Hippocampal formation (tissue), 2 donors: ENCODE results near the gene SERP2.
"Not testable (repeated sequence)": the region's sequence is repeated elsewhere in the genome, so short reads cannot be mapped to it uniquely, and the experiment has no call there.

Source experiments
- DNase-seq, 2 donors: peaks; one replicate each; lab custom pipeline; 2025; lab: John Stamatoyannopoulos, UW

The SERP2 gene

DNA sequence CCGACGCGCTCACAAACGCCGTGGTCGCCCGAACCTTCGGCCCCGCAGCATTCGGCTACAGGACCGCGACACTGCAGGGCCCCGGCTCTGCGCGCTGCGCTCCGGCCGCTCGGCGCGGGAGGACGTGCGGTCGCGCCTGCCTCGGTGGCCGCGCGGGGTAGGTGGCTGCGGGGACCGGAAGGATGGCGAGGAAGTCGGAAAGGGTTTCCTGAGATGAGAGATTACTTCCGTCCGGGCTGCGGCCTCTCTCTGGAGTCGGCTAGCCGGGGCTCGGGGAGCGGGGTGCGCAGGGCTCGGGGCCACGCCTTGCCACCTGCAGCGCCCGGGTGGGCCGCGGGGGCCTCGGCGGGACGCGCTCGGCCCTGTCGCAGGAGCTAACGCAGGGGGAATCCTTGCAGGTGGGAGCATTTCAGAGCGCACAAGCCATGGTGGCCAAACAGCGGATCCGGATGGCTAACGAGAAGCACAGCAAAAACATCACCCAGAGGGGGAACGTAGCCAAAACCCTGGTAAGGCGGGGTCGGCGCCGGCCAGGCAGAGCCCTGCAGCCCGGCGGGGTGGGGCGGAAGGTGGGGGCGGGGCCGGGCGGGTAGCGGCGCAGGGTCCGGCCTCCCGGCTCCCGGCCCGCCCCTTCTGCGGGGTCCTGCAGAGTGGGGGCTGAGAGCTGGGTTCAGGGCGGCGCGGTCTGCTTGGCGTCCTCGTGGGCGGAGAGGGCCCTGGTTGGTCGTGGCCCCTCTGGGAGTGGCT is at the start of gene SERP2:
Gene SERP2, plus strand, starts transcription at position 224 of the 747 bp plus-strand sequence. Its CDS starts 202 bp downstream, at position 426.
- DNase-seq, result peak in 1 of 2 donors; percentile 63

GRCh38 chr13:44326961-44327360 is 46.7 kb upstream of the SERP2 start:
- no peak for DNase-seq

DNA sequence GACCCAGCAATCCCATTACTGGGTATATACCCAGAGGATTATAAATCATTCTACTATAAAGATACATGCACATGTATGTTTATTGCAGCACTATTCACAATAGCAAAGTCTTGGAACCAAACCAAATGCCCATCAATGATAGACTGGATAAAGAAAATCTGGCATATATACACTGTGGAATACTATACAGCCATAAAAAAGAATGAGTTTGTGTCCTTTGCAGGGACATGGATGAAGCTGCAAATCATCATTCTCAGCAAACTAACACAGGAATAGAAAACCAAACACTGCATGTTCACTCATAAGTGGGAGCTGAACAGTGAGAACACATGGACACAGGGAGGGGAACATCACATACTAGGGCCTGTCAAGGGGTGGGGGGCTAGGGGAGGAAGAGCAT is 44.6 kb upstream of the SERP2 start:
- DNase-seq, result not testable (repeated sequence)

DNA sequence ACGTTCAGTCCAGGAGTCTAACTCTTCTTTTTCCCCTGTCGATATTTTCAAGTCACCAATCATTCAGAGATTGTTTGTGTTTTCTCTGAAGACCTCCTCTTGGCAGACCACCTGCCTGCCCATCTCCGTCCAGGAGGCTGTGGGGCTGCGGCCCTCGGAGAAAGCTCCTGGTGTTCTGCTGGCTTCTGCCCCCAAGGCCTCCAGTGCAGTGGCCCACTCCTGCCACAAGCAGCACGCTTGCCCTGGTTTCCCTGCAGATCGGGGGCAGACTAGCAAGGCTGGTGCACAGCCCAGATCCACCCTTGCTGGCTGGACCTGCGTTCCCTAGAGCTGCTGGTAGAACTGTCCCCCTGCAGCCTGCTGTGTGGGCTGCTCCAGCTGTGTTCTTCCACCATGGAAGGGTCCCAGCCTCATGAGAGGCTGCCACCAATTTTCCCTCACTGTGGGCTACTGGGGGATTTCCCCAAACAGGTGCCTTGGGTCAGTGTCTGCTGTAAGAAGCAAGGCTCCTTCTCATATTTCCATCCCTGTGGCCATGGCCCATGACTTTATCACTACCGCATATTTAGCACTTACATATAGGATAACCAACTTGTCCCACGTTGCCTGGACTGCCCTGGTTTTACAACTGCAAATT is 43.6 kb upstream of the SERP2 start:
- DNase-seq, result no peak

DNA sequence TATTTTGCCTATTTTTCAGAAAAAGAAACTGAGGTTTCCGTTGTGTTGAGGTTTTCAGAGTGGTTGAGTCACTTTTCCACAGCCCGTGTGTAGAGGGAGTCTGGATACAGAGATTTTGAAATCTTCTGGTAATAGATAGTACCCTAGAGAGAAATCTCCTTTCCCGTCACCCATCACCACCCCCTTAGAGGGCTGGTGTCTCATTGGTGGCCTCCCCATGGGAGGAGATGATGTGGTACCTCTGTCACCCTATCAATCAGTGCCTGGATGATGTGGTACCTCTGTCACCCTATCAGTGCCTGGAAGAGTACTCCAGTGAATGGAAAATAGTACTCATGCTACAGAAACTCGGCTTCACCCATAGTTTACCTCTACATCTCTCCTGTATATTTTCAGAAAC is 42.2 kb upstream of the SERP2 start:
- no peak for DNase-seq

- DNase-seq, result peak; percentile 13 to 44
Measured at GRCh38 chr13:44331912-44332851, 41.4 kb upstream of the SERP2 start.

DNA sequence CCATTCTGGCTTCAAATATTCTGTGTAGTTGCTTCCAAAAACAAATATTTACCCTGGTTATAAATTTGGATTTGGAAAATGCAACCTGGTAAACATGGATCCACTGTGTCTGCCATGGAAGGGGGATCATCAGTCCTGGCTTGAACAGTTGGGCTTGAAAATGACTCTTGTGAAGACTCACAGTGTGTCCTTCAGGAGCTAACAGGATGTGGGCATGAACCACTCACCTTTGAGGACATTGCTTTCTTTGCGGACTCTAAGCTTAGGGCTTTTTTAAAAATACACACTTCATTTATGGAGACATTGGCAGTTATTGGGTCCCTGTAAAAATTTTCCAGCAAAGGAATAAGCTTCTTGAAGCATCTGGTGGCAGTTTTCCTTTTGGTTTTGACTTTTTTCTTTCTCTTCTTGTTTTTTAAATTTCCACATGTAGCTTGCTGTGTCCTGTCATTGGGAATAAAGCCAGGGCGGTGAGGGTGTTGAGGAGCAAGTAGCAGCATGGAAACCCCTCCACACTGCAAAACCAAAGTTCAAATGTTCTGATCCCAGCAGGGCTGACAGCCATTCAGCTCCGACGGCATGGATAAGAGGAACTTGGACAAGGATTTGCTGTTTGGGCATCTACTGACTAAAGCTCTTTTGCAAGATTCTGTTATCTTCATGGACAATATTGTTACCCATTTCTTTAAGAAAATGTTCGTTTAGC is 39.5 kb upstream of the SERP2 start:
- DNase-seq, result no peak

GRCh38 chr13:44334751-44335150 is 38.9 kb upstream of the SERP2 start:
- DNase-seq, result no peak

GRCh38 chr13:44336934-44337333 is 36.7 kb upstream of the SERP2 start:
- no peak for DNase-seq

DNA sequence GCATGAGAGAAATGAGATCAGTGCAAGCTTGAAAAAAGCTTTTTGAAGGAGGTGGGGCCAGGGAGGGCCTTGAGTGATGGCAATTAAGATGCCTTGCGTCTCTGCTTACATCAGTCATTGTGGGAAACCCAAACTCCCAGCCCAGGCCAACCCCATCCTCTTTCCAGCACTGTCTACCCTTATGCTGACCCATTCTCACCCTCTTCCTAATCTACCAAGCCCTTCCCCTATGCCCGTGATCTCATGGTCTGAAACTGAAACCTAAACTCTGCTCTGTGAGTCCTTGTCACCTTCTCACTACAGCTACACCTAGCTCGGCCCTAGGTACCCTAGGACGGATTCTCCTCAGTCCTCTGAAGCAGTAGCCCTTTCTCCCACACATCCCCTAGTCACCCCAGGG is 36.0 kb upstream of the SERP2 start:
- no peak for DNase-seq

DNA sequence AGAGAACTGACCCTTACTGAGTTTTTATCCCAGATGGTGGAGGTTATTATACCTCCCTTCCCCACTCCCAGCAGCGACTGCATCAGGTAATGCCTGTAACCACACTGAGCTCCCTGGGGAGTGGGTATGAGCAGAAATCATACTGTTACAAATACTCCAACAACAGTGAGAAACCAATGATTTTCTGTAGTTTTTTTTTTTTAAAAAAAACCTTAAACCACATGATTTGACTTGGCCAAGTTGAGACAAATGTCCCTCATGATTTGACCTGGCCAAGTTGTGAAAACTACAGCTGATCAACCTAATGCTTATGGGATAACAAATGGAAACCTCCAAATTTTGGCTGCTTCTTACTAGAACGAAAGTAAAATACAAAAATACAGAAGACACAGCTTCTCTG is 33.1 kb upstream of the SERP2 start:
- no peak for DNase-seq

GRCh38 chr13:44342741-44343140 is 30.9 kb upstream of the SERP2 start:
- DNase-seq, result no peak

- DNase-seq, result no peak
Measured at GRCh38 chr13:44346534-44346933, 27.1 kb upstream of the SERP2 start.

DNA sequence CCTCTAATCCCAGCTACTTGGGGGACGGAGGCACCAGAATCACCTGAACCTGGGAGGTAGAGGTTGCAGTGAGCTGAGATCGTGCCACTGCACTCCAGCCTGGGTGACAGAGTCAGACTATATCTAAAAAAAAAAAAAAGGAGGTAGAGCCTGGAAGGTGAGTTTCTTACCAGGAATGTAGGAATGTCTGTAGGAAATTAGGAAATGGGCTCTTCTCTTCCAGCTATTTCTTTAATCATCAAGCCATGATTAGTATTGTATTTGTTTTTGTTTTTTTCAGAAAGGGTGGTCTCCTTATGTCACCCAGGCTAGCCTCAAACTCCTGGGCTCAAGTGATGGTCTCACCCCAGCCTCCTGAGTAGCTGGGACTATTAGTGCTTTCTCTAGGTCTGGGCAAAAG is 26.3 kb upstream of the SERP2 start:
- DNase-seq, result no peak

GRCh38 chr13:44347949-44348348 is 25.7 kb upstream of the SERP2 start:
- DNase-seq, result no peak

GRCh38 chr13:44350775-44351504 is 22.7 kb upstream of the SERP2 start:
- DNase-seq, result no peak

DNA sequence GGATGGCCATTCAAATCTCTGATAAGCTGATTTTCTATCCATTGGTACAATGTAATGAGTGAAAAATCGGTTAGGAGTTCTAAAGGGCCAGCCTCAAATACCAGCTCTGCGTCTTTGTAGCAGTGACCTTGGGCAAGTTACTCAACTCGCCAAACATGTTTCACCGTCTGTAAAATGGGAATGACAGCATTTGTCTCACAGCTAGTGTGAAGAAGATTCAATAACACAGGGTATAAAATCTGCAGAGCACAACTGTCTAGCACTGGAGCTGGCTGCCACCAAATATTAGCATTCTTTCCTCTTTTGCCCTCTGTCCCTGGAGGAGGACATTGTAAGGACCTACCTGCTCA is 22.1 kb upstream of the SERP2 start:
- DNase-seq, result no peak

DNA sequence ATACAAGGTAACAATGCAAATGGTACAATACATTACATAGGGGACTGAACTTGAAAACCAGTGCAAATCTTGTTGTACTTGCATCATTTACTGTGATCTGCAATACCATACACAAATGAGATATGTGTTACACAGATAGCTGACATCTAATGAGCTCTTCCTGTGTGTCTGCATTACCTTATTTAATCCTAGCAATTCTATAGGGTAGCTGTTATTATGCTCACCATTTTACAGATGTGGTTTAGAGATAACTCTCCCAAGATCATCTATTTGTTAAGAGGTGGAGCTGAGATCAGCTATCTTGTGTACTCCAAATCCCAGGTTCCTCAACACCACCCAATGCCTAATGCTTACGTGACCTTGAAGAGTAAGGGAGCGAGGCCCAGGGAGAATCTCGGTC is 21.4 kb upstream of the SERP2 start:
- no peak for DNase-seq

DNA sequence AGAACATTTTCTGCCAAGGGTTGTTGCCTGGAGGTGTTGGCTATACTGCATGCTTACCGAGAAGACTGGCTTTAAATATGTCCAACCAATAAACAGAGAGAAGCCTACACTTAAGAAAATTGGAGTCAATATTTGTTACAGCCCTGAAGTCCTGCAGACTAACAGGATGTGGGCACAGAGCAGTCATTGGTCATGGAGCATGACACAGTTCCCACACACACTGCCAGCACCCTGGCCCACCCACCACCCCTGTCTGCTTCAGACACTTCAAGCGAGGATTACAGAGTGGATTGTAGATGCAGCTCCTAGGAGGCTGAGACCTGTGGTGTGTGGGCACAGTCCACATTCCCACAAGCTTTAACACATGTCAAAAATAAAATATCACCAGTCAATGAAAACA is 21.0 kb upstream of the SERP2 start:
- no peak for DNase-seq

DNA sequence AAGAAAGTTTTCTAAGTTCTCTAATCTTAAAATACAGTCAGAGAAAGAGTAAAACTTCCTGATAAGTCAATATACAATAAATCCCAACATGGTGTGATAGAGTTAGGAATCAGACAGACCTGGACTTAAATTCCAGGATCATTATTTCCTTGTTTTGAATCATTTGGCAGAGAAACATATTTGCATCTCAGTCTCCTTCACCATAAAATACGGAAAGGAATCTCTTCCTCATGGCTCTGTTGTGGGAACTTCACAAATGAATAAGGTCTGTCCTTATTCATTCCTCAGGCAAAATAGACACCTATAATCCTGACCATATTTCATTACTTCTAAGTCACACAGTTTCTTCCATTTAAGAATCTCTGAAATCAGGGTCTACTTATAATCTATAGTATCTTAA is 19.3 kb upstream of the SERP2 start:
- no peak for DNase-seq

GRCh38 chr13:44354884-44355283 is 18.7 kb upstream of the SERP2 start:
- DNase-seq, result no peak
